Nephron (organoid): ENCODE measurements around the gene FBXL22.

Source experiments
- H3K27ac Mint-ChIP-seq, 3 experiments: 2 replicates each; pipeline ENCODE4 v1.8.0; 2020; ENCODE audit warnings: mixed read lengths in 3 of 3, mild to moderate bottlenecking in 2 of 3, moderate library complexity in 1 of 3
- H3K27me3 Mint-ChIP-seq: 2 replicates; pipeline ENCODE4 v1.8.0; 2021; ENCODE audit warnings: low read depth, mild to moderate bottlenecking, moderate library complexity, mixed read lengths
- H3K36me3 Mint-ChIP-seq: 2 replicates; pipeline ENCODE4 v1.8.0; 2020; ENCODE audit warnings: low read depth, mixed read lengths
- H3K4me1 Mint-ChIP-seq: 2 replicates; pipeline ENCODE4 v1.8.0; 2020; ENCODE audit warnings: mixed read lengths
- H3K4me3 Mint-ChIP-seq, 3 experiments: 2 replicates each; pipeline ENCODE4 v1.8.0; 2020; ENCODE audit warnings: mild to moderate bottlenecking in 3 of 3, mixed read lengths in 3 of 3, moderate library complexity in 2 of 3
- H3K9me3 Mint-ChIP-seq: 2 replicates; pipeline ENCODE4 v1.8.0; 2020; ENCODE audit warnings: mixed read lengths
- TF ChIP-seq, protein P1 (sequence below), 3 experiments: fragments of 200-600 bp; sonication (generic); IDR thresholded peaks; one replicate each; pipeline ENCODE4 v1.5.0; 2021; ENCODE audit warnings: antibody characterized with exemption in 3 of 3; ENCODE audit not compliant: unreplicated experiment in 3 of 3

The FBXL22 gene

GRCh38 chr15:63582179-63582578 is 15.0 kb upstream of the FBXL22 start:
- Mint-ChIP-seq H3K36me3 (peaks cover 63% of the 10 kb centered on the region), H3K4me3 (no peak overlapping the region), H3K4me1 (peaks cover 12% of the 10 kb centered on the region), H3K9me3 (peaks cover 12% of the 10 kb centered on the region), H3K27ac (peak overlapping the region in 2 of 3 experiments; percentile 3 to 72), H3K27me3 (no peaks in the 10 kb centered on the region)
- TF ChIP-seq, protein P1, sequence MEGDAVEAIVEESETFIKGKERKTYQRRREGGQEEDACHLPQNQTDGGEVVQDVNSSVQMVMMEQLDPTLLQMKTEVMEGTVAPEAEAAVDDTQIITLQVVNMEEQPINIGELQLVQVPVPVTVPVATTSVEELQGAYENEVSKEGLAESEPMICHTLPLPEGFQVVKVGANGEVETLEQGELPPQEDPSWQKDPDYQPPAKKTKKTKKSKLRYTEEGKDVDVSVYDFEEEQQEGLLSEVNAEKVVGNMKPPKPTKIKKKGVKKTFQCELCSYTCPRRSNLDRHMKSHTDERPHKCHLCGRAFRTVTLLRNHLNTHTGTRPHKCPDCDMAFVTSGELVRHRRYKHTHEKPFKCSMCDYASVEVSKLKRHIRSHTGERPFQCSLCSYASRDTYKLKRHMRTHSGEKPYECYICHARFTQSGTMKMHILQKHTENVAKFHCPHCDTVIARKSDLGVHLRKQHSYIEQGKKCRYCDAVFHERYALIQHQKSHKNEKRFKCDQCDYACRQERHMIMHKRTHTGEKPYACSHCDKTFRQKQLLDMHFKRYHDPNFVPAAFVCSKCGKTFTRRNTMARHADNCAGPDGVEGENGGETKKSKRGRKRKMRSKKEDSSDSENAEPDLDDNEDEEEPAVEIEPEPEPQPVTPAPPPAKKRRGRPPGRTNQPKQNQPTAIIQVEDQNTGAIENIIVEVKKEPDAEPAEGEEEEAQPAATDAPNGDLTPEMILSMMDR (IDR thresholded peaks at IDR 0.05; ENCODE audit: unreplicated experiment in 3 of 3) = no peak

GRCh38 chr15:63582718-63583426 is 14.3 kb upstream of the FBXL22 start:
- peaks cover 12% of the 10 kb centered on the region for H3K9me3 Mint-ChIP-seq
- H3K4me1 Mint-ChIP-seq = peaks cover 12% of the 10 kb centered on the region
- no peak overlapping the region for H3K4me3 Mint-ChIP-seq
- H3K27ac Mint-ChIP-seq = peak overlapping the region in 2 of 3 experiments; percentile 3 to 72
- TF ChIP-seq, protein P1 (IDR thresholded peaks at IDR 0.05; ENCODE audit: unreplicated experiment in 3 of 3) = no peak
- H3K27me3 Mint-ChIP-seq = no peaks in the 10 kb centered on the region
- H3K36me3 Mint-ChIP-seq = peaks cover 65% of the 10 kb centered on the region

- H3K27ac Mint-ChIP-seq = no peak overlapping the region
- no peaks in the 10 kb centered on the region for H3K27me3 Mint-ChIP-seq
- TF ChIP-seq, protein P1 (IDR thresholded peaks at IDR 0.05; ENCODE audit: unreplicated experiment in 3 of 3) = no peak
- H3K36me3 Mint-ChIP-seq = peaks cover 91% of the 10 kb centered on the region
- H3K4me1 Mint-ChIP-seq = peaks cover 12% of the 10 kb centered on the region
- H3K9me3 Mint-ChIP-seq = peaks cover 12% of the 10 kb centered on the region
- H3K4me3 Mint-ChIP-seq = no peak overlapping the region
These were observed 10.4 kb upstream of the FBXL22 start for GRCh38 chr15:63586790-63587189.

DNA sequence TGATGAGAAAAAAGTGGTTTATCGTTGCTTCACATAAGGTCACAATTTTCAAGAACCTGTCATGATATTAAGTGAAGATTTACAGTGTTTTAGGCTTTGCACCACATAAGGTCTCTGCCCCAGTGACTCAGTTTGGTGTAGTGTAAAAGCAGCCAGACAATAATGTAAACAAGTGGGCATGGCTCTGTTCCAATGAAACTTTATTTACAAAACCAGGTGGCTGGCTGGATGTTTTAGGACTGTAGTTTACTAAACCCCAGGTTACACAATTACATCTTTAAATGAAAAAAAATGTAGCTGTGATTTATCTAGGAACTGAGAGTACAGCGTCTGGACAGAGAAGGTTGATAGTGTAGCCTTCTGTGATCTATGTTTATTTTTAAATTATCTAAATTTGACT is 9.7 kb upstream of the FBXL22 start:
- peaks cover 8% of the 10 kb centered on the region for H3K4me1 Mint-ChIP-seq
- TF ChIP-seq, protein P1 (IDR thresholded peaks at IDR 0.05; ENCODE audit: unreplicated experiment in 3 of 3) = no peak
- H3K27me3 Mint-ChIP-seq = no peaks in the 10 kb centered on the region
- no peak overlapping the region for H3K4me3 Mint-ChIP-seq
- peaks cover 88% of the 10 kb centered on the region for H3K36me3 Mint-ChIP-seq
- H3K9me3 Mint-ChIP-seq = peaks cover 12% of the 10 kb centered on the region
- H3K27ac Mint-ChIP-seq = no peak overlapping the region

- H3K27me3 Mint-ChIP-seq = no peaks in the 10 kb centered on the region
- TF ChIP-seq, protein P1 (IDR thresholded peaks at IDR 0.05; ENCODE audit: unreplicated experiment in 3 of 3) = no peak
- peaks cover 12% of the 10 kb centered on the region for H3K4me1 Mint-ChIP-seq
- H3K9me3 Mint-ChIP-seq = peaks cover 12% of the 10 kb centered on the region
- H3K27ac Mint-ChIP-seq = no peak overlapping the region
- no peak overlapping the region for H3K4me3 Mint-ChIP-seq
- peaks cover 84% of the 10 kb centered on the region for H3K36me3 Mint-ChIP-seq
These were observed 8.4 kb upstream of the FBXL22 start for GRCh38 chr15:63588826-63589225.
